CD14-positive monocyte (primary cell): ENCODE results near the gene MPPED1. TPM values are rescaled to one million over a fixed set of nuclear protein-coding genes. Genes with fewer than 3 reads are reported as not detected.

Source experiments
- DNase-seq, 3 donors: peaks; one replicate each; pipeline ENCODE4 v3.0.0-alpha.2; 2011 to 2022
- H2AFZ ChIP-seq: 2 replicates; pipeline ENCODE4 v1.6.0; 2012; ENCODE audit warnings: mild to moderate bottlenecking, low read depth, low read length, inconsistent platforms; ENCODE audit not compliant: insufficient read depth, poor library complexity, severe bottlenecking
- H3K27ac ChIP-seq, 2 donors: 1 replicate in 1 of 2; 2 replicates in 1 of 2; pipeline ENCODE4 v1.5.1; 2012 to 2013; ENCODE audit warnings: low read length in 2 of 2, control low read depth in 1 of 2, inconsistent platforms in 1 of 2, low read depth in 1 of 2, mild to moderate bottlenecking in 1 of 2
- H3K27me3 ChIP-seq, 2 donors: one replicate each; pipeline versions ENCODE4 v1.6.0 to v1.6.1; 2011 to 2013; ENCODE audit warnings: low read length in 2 of 2; ENCODE audit not compliant: control insufficient read depth in 2 of 2, insufficient read depth in 2 of 2
- H3K36me3 ChIP-seq, 2 donors: replicated peaks in 1 of 2; 1 replicate in 1 of 2; 2 replicates in 1 of 2; pipeline versions ENCODE4 v1.5.1 to v1.6.1; 2012 to 2013; ENCODE audit warnings: low read length in 2 of 2, control low read depth in 1 of 2, inconsistent platforms in 1 of 2, mild to moderate bottlenecking in 1 of 2; ENCODE audit not compliant: insufficient read depth in 2 of 2, control insufficient read depth in 1 of 2
- H3K4me1 ChIP-seq, 2 donors: 1 replicate in 1 of 2; 2 replicates in 1 of 2; pipeline versions ENCODE4 v1.5.1 to v1.6.1; 2012 to 2013; ENCODE audit warnings: low read length in 2 of 2, control low read depth in 1 of 2, inconsistent platforms in 1 of 2, mild to moderate bottlenecking in 1 of 2, moderate library complexity in 1 of 2; ENCODE audit not compliant: insufficient read depth in 2 of 2, control insufficient read depth in 1 of 2
- H3K4me2 ChIP-seq: replicated peaks from 2 replicates; pipeline ENCODE3; 2012; ENCODE audit warnings: low read length, moderate library complexity, mild to moderate bottlenecking; ENCODE audit not compliant: poor library complexity, severe bottlenecking; ENCODE audit errors: extremely low read depth
- H3K4me3 ChIP-seq, 3 experiments: fragments of 200-600 bp in 1 of 3; sonication (generic) in 1 of 3; replicated peaks in 1 of 3; 1 replicate in 2 of 3; 2 replicates in 1 of 3; pipeline ENCODE4 v1.5.1; 2011 to 2013; ENCODE audit warnings: low read length in 3 of 3, mild to moderate bottlenecking in 3 of 3, control low read depth in 2 of 3, low read depth in 2 of 3, inconsistent platforms in 1 of 3, moderate library complexity in 1 of 3
- H3K79me2 ChIP-seq: 2 replicates; pipeline ENCODE4 v1.6.0; 2012; ENCODE audit warnings: mild to moderate bottlenecking, control low read depth, inconsistent platforms, low read length, moderate library complexity; ENCODE audit not compliant: insufficient read depth
- H3K9ac ChIP-seq: 2 replicates; pipeline ENCODE4 v1.6.0; 2017; ENCODE audit warnings: low read length, mild to moderate bottlenecking; ENCODE audit not compliant: insufficient read depth, poor library complexity, severe bottlenecking
- H3K9me3 ChIP-seq, 2 donors: replicated peaks in 1 of 2; 1 replicate in 1 of 2; 2 replicates in 1 of 2; pipeline versions ENCODE4 v1.5.1 to v1.6.1; 2012 to 2013; ENCODE audit warnings: low read length in 2 of 2, control low read depth in 1 of 2; ENCODE audit not compliant: control insufficient read depth in 1 of 2, insufficient read depth in 1 of 2
- H4K20me1 ChIP-seq: 2 replicates; pipeline ENCODE4 v1.6.0; 2012; ENCODE audit warnings: mild to moderate bottlenecking, low read length, control low read depth, moderate library complexity; ENCODE audit not compliant: insufficient read depth
- H3K27ac Mint-ChIP-seq, 7 donors: one replicate each; pipeline ENCODE4 v1.8.0; 2020; ENCODE audit warnings: mild to moderate bottlenecking in 7 of 7, mixed read lengths in 7 of 7, moderate library complexity in 6 of 7, inconsistent platforms in 2 of 7
- H3K27me3 Mint-ChIP-seq, 3 donors: one replicate each; pipeline ENCODE4 v1.8.0; 2021 to 2022; ENCODE audit warnings: low read depth in 3 of 3, mild to moderate bottlenecking in 3 of 3, mixed read lengths in 3 of 3, moderate library complexity in 3 of 3, inconsistent platforms in 1 of 3
- H3K36me3 Mint-ChIP-seq, 2 donors: one replicate each; pipeline ENCODE4 v1.8.0; 2020; ENCODE audit warnings: mixed read lengths in 2 of 2, inconsistent platforms in 1 of 2, mild to moderate bottlenecking in 1 of 2
- H3K4me1 Mint-ChIP-seq: one replicate; pipeline ENCODE4 v1.8.0; 2020; ENCODE audit warnings: mild to moderate bottlenecking, mixed read lengths
- H3K4me3 Mint-ChIP-seq, 2 donors: one replicate each; pipeline ENCODE4 v1.8.0; 2020; ENCODE audit warnings: mild to moderate bottlenecking in 2 of 2, mixed read lengths in 2 of 2, moderate library complexity in 1 of 2
- H3K9me3 Mint-ChIP-seq, 7 donors: one replicate each; pipeline ENCODE4 v1.8.0; 2020 to 2022; ENCODE audit warnings: mixed read lengths in 7 of 7, mild to moderate bottlenecking in 6 of 7, moderate library complexity in 6 of 7, inconsistent platforms in 2 of 7
- WGBS: methylation state at CpG from one replicate; pipeline ENCODE4 v1.1.5; 2013; ENCODE audit warnings: missing lambda C conversion rate; ENCODE audit not compliant: insufficient coverage; 5-methylcytosine and 5-hydroxymethylcytosine counted together
- intact Hi-C, 2 donors: fragments of 100-400 bp; cut with micrococcal nuclease; formaldehyde crosslinking; loops; one replicate each; pipeline versions ENCODE4 v1.15.0 to v1.15.1; 2023
- polyA plus RNA-seq, 3 donors: library from polyadenylated mRNA; depleted of rRNA in 1 of 3; unstranded in 2 of 3; stranded (reverse) in 1 of 3; fragments of 300-500 nt in 2 of 3; fragments of >200 nt in 1 of 3; fragmentation: Illumina TruSeq in 2 of 3; gene quantifications; 1 replicate in 2 of 3; 2 replicates in 1 of 3; pipeline ENCODE4 v1.2.3, GENCODE V29; 2012 to 2021
- TF ChIP-seq, protein P1 (sequence below): fragments of 200-600 bp; IDR thresholded peaks from one replicate; pipeline ENCODE4 v1.8.0; 2022; ENCODE audit warnings: antibody characterized with exemption, mild to moderate bottlenecking

The MPPED1 gene
- polyA plus RNA-seq, 3 donors, result not detected

DNA sequence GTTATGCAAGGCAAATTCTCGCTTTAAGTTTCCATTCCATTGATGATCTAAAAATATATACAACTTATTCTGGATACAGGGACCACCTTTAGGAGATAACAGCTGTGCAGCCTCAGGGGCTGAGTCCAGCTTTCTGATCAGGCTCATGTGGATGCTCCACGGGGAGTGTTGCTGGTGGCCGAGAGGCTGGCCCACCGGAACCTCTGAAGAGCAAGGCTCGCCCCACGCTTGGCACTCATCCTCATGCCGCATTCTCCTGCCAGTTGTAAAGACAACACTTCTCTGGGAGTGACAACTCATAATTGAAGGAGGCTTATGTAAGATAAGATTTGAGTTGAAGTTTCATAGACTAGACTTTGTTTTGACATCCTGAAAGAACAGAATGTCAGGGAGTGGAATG is 123.5 kb downstream of the MPPED1 start:
- Histone ChIP-seq H4K20me1 (no peaks in the 10 kb centered on the region), H3K4me1 (no peaks in the 10 kb centered on the region), H3K4me3 (no peak overlapping the region), H3K27me3 (no peaks in the 10 kb centered on the region), H3K27ac (no peak overlapping the region), H3K4me2 (no peak overlapping the region), H3K36me3 (no peaks in the 10 kb centered on the region), H3K9me3 (no peaks in the 10 kb centered on the region), H3K79me2 (no peaks in the 10 kb centered on the region), H3K9ac (no peak overlapping the region), H2AFZ (no peak overlapping the region)
- TF ChIP-seq, protein P1, sequence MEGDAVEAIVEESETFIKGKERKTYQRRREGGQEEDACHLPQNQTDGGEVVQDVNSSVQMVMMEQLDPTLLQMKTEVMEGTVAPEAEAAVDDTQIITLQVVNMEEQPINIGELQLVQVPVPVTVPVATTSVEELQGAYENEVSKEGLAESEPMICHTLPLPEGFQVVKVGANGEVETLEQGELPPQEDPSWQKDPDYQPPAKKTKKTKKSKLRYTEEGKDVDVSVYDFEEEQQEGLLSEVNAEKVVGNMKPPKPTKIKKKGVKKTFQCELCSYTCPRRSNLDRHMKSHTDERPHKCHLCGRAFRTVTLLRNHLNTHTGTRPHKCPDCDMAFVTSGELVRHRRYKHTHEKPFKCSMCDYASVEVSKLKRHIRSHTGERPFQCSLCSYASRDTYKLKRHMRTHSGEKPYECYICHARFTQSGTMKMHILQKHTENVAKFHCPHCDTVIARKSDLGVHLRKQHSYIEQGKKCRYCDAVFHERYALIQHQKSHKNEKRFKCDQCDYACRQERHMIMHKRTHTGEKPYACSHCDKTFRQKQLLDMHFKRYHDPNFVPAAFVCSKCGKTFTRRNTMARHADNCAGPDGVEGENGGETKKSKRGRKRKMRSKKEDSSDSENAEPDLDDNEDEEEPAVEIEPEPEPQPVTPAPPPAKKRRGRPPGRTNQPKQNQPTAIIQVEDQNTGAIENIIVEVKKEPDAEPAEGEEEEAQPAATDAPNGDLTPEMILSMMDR, result no peak
- no peaks in the 10 kb centered on the region for H3K4me1 Mint-ChIP-seq
- peaks cover 0 to 2% (median 0%) of the 10 kb centered on the region in 7 donors for H3K9me3 Mint-ChIP-seq
- no peak overlapping the region for H3K4me3 Mint-ChIP-seq
- H3K27ac Mint-ChIP-seq, result no peak overlapping the region
- no peak for DNase-seq
- no peaks in the 10 kb centered on the region for H3K36me3 Mint-ChIP-seq
- 98% methylated on average over 7 of the region's 7 CpGs for WGBS
- peaks cover 7 to 8% (median 7%) of the 10 kb centered on the region in 3 donors for H3K27me3 Mint-ChIP-seq
- intact Hi-C loops, result no loop called here

DNA sequence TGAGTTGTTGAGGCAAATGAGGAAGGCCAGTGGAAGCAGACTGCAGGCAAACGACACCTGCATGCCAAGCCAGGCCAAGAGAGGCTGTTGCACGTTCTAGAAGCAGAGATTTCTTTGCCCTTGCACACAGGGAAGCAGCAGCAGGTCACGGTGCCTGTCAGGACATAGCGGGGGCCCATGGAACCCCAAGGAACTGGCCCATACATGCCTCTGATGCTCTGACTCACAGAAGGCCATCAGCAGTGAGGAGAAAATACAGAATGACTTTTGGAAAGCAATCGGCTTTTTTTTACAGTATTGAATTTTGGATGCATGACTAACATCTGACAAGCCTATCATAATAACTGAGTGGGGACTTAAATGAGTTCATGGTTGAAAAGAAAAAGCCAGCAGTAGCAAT is 123.9 kb downstream of the MPPED1 start:
- peaks cover 7 to 8% (median 7%) of the 10 kb centered on the region in 3 donors for H3K27me3 Mint-ChIP-seq
- no peaks in the 10 kb centered on the region for H3K4me1 Mint-ChIP-seq
- peaks cover 0 to 2% (median 0%) of the 10 kb centered on the region in 7 donors for H3K9me3 Mint-ChIP-seq
- Histone ChIP-seq H3K9ac (no peak overlapping the region), H3K27ac (no peak overlapping the region), H3K36me3 (no peaks in the 10 kb centered on the region), H2AFZ (no peak overlapping the region), H3K27me3 (no peaks in the 10 kb centered on the region), H3K9me3 (no peaks in the 10 kb centered on the region), H3K4me3 (no peak overlapping the region), H3K4me2 (no peak overlapping the region), H4K20me1 (no peaks in the 10 kb centered on the region), H3K4me1 (no peaks in the 10 kb centered on the region), H3K79me2 (no peaks in the 10 kb centered on the region)
- DNase-seq, result no peak
- 74% methylated on average over 4 of the region's 5 CpGs for WGBS
- no peak overlapping the region for H3K4me3 Mint-ChIP-seq
- intact Hi-C loops, result no loop called here
- H3K27ac Mint-ChIP-seq, result no peak overlapping the region
- TF ChIP-seq, protein P1, result no peak
- no peaks in the 10 kb centered on the region for H3K36me3 Mint-ChIP-seq
